WTC11 (cell line): Measurements from ENCODE around the gene LCMT2. TPM values are rescaled to one million over a fixed set of nuclear protein-coding genes. Genes with fewer than 3 reads are reported as not detected.
"Not testable (repeated sequence)": the region's sequence is repeated elsewhere in the genome, so short reads cannot be mapped to it uniquely, and the experiment has no call there.

Source experiments
- ATAC-seq: fragments of 200-7000 bp; cut with Tn5 transposase; 2 replicates; pipeline ENCODE4 v1.10.0; 2021; ENCODE audit warnings: mild to moderate bottlenecking, moderate library complexity
- CTCF ChIA-PET: fragments of 300-600 bp; sonication (Branson Sonifier 250); formaldehyde crosslinking; loops from one replicate; lab custom pipeline; 2021; ENCODE audit warnings: antibody characterized with exemption; lab: Charles Lee
- POLR2A ChIA-PET: fragments of 350-600 bp; sonication (Branson Sonifier 250); formaldehyde crosslinking; loops from one replicate; lab custom pipeline; 2021; ENCODE audit warnings: antibody characterized with exemption; lab: Charles Lee
- DNase-seq: peaks from one replicate; pipeline ENCODE4 v3.0.0; 2021; ENCODE audit warnings: low spot score
- H3K27ac Mint-ChIP-seq: 2 replicates; pipeline ENCODE4 v1.8.0; 2021; ENCODE audit warnings: mixed read lengths
- H3K27me3 Mint-ChIP-seq: 2 replicates; pipeline ENCODE4 v1.8.0; 2021; ENCODE audit warnings: low read depth, mild to moderate bottlenecking, moderate library complexity, mixed read lengths
- H3K36me3 Mint-ChIP-seq: 2 replicates; pipeline ENCODE4 v1.8.0; 2021; ENCODE audit warnings: mixed read lengths
- H3K4me1 Mint-ChIP-seq: 2 replicates; pipeline ENCODE4 v1.8.0; 2022; ENCODE audit warnings: mixed read lengths
- H3K4me3 Mint-ChIP-seq: 2 replicates; pipeline ENCODE4 v1.8.0; 2021; ENCODE audit warnings: mild to moderate bottlenecking, moderate library complexity, mixed read lengths
- H3K9me3 Mint-ChIP-seq: 2 replicates; pipeline ENCODE4 v1.8.0; 2021; ENCODE audit warnings: mixed read lengths
- AR ChIP-seq: fragments of 250-450 bp; sonication (Bioruptor Pico); IDR thresholded peaks from 2 replicates; pipeline ENCODE4 v1.9.0; 2021; ENCODE audit warnings: mild to moderate bottlenecking
- ATF6 ChIP-seq: sonication (generic); formaldehyde crosslinking; IDR thresholded peaks from 2 replicates; pipeline ENCODE4 v1.8.1; 2023; ENCODE audit warnings: mild to moderate bottlenecking, missing genetic modification reagents
- CDX4 ChIP-seq: fragments of 250-450 bp; sonication (Bioruptor Pico); IDR thresholded peaks from 2 replicates; pipeline ENCODE4 v1.9.0; 2021; ENCODE audit warnings: moderate library complexity, mild to moderate bottlenecking, inconsistent platforms, borderline replicate concordance
- E2F1 ChIP-seq: sonication (generic); formaldehyde crosslinking; IDR thresholded peaks from 2 replicates; pipeline ENCODE4 v1.8.0; 2022; ENCODE audit warnings: mild to moderate bottlenecking, missing genetic modification reagents
- EMX1 ChIP-seq: fragments of 250-450 bp; sonication (Bioruptor Pico); IDR thresholded peaks from 2 replicates; pipeline ENCODE4 v1.8.0; 2021; ENCODE audit warnings: mild to moderate bottlenecking
- FOXP1 ChIP-seq: sonication (generic); formaldehyde crosslinking; IDR thresholded peaks from 2 replicates; pipeline ENCODE4 v1.8.0; 2022; ENCODE audit warnings: missing genetic modification reagents, mild to moderate bottlenecking, moderate library complexity, borderline replicate concordance
- GABPB1 ChIP-seq: sonication (generic); formaldehyde crosslinking; IDR thresholded peaks from 2 replicates; pipeline ENCODE4 v1.8.1; 2023; ENCODE audit warnings: mild to moderate bottlenecking, missing genetic modification reagents
- HMGXB4 ChIP-seq: sonication (generic); formaldehyde crosslinking; IDR thresholded peaks from 2 replicates; pipeline ENCODE4 v1.8.1; 2023; ENCODE audit warnings: mild to moderate bottlenecking, moderate library complexity, missing genetic modification reagents
- IRF2 ChIP-seq: sonication (generic); formaldehyde crosslinking; IDR thresholded peaks from 2 replicates; pipeline ENCODE4 v1.8.0; 2022; ENCODE audit warnings: low read depth, missing genetic modification reagents, borderline replicate concordance
- MLX ChIP-seq: sonication (generic); formaldehyde crosslinking; IDR thresholded peaks from 2 replicates; pipeline ENCODE4 v1.8.1; 2023; ENCODE audit warnings: mild to moderate bottlenecking, missing genetic modification reagents, moderate library complexity
- MYBL2 ChIP-seq: sonication (generic); formaldehyde crosslinking; IDR thresholded peaks from 2 replicates; pipeline ENCODE4 v1.8.1; 2023; ENCODE audit warnings: mild to moderate bottlenecking, moderate library complexity, missing genetic modification reagents
- NR2C2 ChIP-seq: sonication (generic); formaldehyde crosslinking; IDR thresholded peaks from 2 replicates; pipeline ENCODE4 v1.8.0; 2022; ENCODE audit warnings: mild to moderate bottlenecking, missing genetic modification reagents
- RELA ChIP-seq: sonication (generic); formaldehyde crosslinking; IDR thresholded peaks from 2 replicates; pipeline ENCODE4 v1.8.1; 2022; ENCODE audit warnings: missing genetic modification reagents, mild to moderate bottlenecking, borderline replicate concordance
- ZBTB21 ChIP-seq: sonication (generic); formaldehyde crosslinking; IDR thresholded peaks from 2 replicates; pipeline ENCODE4 v1.8.1; 2023; ENCODE audit warnings: mild to moderate bottlenecking, missing genetic modification reagents, borderline replicate concordance
- ZNF532 ChIP-seq: fragments of 250-450 bp; sonication (Bioruptor Pico); IDR thresholded peaks from 2 replicates; pipeline ENCODE4 v1.9.0; 2021; ENCODE audit warnings: mild to moderate bottlenecking, borderline replicate concordance
- ZNF671 ChIP-seq: fragments of 250-450 bp; sonication (Bioruptor Pico); IDR thresholded peaks from 2 replicates; pipeline ENCODE4 v1.8.0; 2021; ENCODE audit warnings: mild to moderate bottlenecking
- total RNA-seq: library from RNA; stranded (reverse); gene quantifications from 3 replicates; pipeline ENCODE4 v1.2.3, GENCODE V29; 2021

LCMT2 gene
- total RNA-seq, 1 experiment from 2014 or later: 7.6 TPM

GRCh38 chr15:43293432-43293831 is 36.9 kb downstream of the LCMT2 start (continued):
- TF ChIP-seq HMGXB4 (CRISPR knock-in tag): no peak

- ChIA-PET POLR2A (no interaction called here), CTCF (interaction anchor here (1.0 to 1.7 kb wide), 6 partner anchors 9 to 88 kb away, joined by 3 to 14 read pairs (median 8); partner anchors contain the start of gene TGM7)
- no peak; the same call in 1 of the 2 replicates for ATAC-seq
- H3K27me3 Mint-ChIP-seq: peaks cover 8% of the 10 kb centered on the region
- peaks cover 19% of the 10 kb centered on the region for H3K4me1 Mint-ChIP-seq
- no peaks in the 10 kb centered on the region for H3K9me3 Mint-ChIP-seq
- no peak for DNase-seq
- no peaks in the 10 kb centered on the region for H3K36me3 Mint-ChIP-seq
- peak overlapping the region; percentile 8; the same call in 1 of the 2 replicates for H3K4me3 Mint-ChIP-seq
- H3K27ac Mint-ChIP-seq: no peak overlapping the region
- no peak for TF ChIP-seq RELA
- no peak for TF ChIP-seq MLX (CRISPR knock-in tag)
- no peak for TF ChIP-seq EMX1
- no peak for TF ChIP-seq ZNF532 (CRISPR knock-in tag)
- no peak for TF ChIP-seq FOXP1 (CRISPR knock-in tag)
- TF ChIP-seq HMGXB4 (CRISPR knock-in tag): no peak
- TF ChIP-seq AR (CRISPR knock-in tag): no peak
- TF ChIP-seq GABPB1 (CRISPR knock-in tag): no peak
- TF ChIP-seq MYBL2 (CRISPR knock-in tag): no peak
- TF ChIP-seq IRF2 (CRISPR knock-in tag): no peak
- TF ChIP-seq E2F1 (CRISPR knock-in tag): no peak
- TF ChIP-seq ZBTB21 (CRISPR knock-in tag): no peak
- no peak for TF ChIP-seq ATF6 (CRISPR knock-in tag)
- TF ChIP-seq ZNF671 (CRISPR knock-in tag): no peak
- TF ChIP-seq NR2C2 (CRISPR knock-in tag): no peak
- TF ChIP-seq CDX4 (CRISPR knock-in tag): no peak
These were observed 37.8 kb downstream of the LCMT2 start for GRCh38 chr15:43292375-43293078.

GRCh38 chr15:43289656-43290055 is 40.7 kb downstream of the LCMT2 start:
- ATAC-seq, H3K4me3 Mint-ChIP-seq, POLR2A ChIA-PET, CTCF ChIA-PET, H3K27ac Mint-ChIP-seq, H3K9me3 Mint-ChIP-seq, DNase-seq, H3K36me3 Mint-ChIP-seq, H3K27me3 Mint-ChIP-seq: not testable (repeated sequence)
- peaks cover 12% of the 10 kb centered on the region for H3K4me1 Mint-ChIP-seq
